Keratinocyte (primary cell): ENCODE data around the gene NFATC4. TPM values are rescaled to one million over a fixed set of nuclear protein-coding genes. Genes with fewer than 3 reads are reported as not detected.

Source experiments
- DNase-seq: peaks from one replicate; pipeline ENCODE4 v3.0.0-alpha.2; 2011; ENCODE audit warnings: low read depth, missing footprints, low spot score
- FAIRE-seq: peaks from 2 replicates; lab custom pipeline; 2011; peaks lifted over from hg19 to GRCh38; lab: Jason Lieb, UNC
- H2AFZ ChIP-seq: 2 replicates; pipeline ENCODE4 v1.6.0; 2012; ENCODE audit warnings: low read length, control low read depth, inconsistent platforms; ENCODE audit not compliant: control insufficient read depth
- H3K27ac ChIP-seq: 2 replicates; pipeline ENCODE4 v1.5.1; 2011; ENCODE audit warnings: low read length; ENCODE audit not compliant: control insufficient read depth, insufficient read depth
- H3K27me3 ChIP-seq: 3 replicates; pipeline ENCODE4 v1.6.0; 2011; ENCODE audit warnings: low read length; ENCODE audit not compliant: control insufficient read depth, insufficient read depth; ENCODE audit errors: extremely low read depth
- H3K36me3 ChIP-seq, 2 experiments: 2 replicates in 1 of 2; 3 replicates in 1 of 2; pipeline ENCODE4 v1.5.1; 2011; ENCODE audit warnings: low read length in 2 of 2, mild to moderate bottlenecking in 1 of 2; ENCODE audit not compliant: control insufficient read depth in 2 of 2, insufficient read depth in 2 of 2; ENCODE audit errors: extremely low read depth in 1 of 2
- H3K4me1 ChIP-seq: 3 replicates; pipeline ENCODE4 v1.5.1; 2011; ENCODE audit warnings: low read length; ENCODE audit not compliant: control insufficient read depth, insufficient read depth; ENCODE audit errors: extremely low read depth
- H3K4me2 ChIP-seq: 3 replicates; pipeline ENCODE4 v1.6.0; 2011; ENCODE audit warnings: low read depth, low read length; ENCODE audit not compliant: control insufficient read depth, insufficient read depth; ENCODE audit errors: extremely low read depth
- H3K4me3 ChIP-seq, 3 experiments: fragments of 200-600 bp in 1 of 3; sonication (generic) in 1 of 3; 2 replicates in 2 of 3; 3 replicates in 1 of 3; pipeline ENCODE4 v1.5.1; 2011 to 2016; ENCODE audit warnings: low read length in 3 of 3, mild to moderate bottlenecking in 3 of 3, control low read depth in 2 of 3, inconsistent platforms in 1 of 3, low read depth in 1 of 3, mixed read lengths in 1 of 3, mixed run types in 1 of 3, moderate library complexity in 1 of 3; ENCODE audit not compliant: control insufficient read depth in 2 of 3, insufficient read depth in 2 of 3; ENCODE audit errors: extremely low read depth in 1 of 3
- H3K79me2 ChIP-seq: 2 replicates; pipeline ENCODE4 v1.6.0; 2012; ENCODE audit warnings: low read length; ENCODE audit not compliant: control insufficient read depth, insufficient read depth
- H3K9ac ChIP-seq: 3 replicates; pipeline ENCODE4 v1.6.0; 2011; ENCODE audit warnings: low read length; ENCODE audit not compliant: control insufficient read depth, insufficient read depth; ENCODE audit errors: extremely low read depth
- H3K9me1 ChIP-seq: 3 replicates; pipeline ENCODE4 v1.6.0; 2011; ENCODE audit warnings: low read length; ENCODE audit not compliant: control insufficient read depth, insufficient read depth; ENCODE audit errors: extremely low read depth
- H3K9me3 ChIP-seq: 2 replicates; pipeline ENCODE4 v1.5.1; 2012; ENCODE audit warnings: low read depth, low read length; ENCODE audit not compliant: control insufficient read depth
- H4K20me1 ChIP-seq: 3 replicates; pipeline ENCODE4 v1.6.0; 2011; ENCODE audit warnings: low read length; ENCODE audit not compliant: control insufficient read depth, insufficient read depth; ENCODE audit errors: extremely low read depth
- EZH2 ChIP-seq: IDR thresholded peaks from one replicate; pipeline ENCODE4 v1.6.1; 2012; ENCODE audit warnings: inconsistent platforms, mild to moderate bottlenecking, low read length, moderate library complexity
- dilution Hi-C: fragments of 300-500 bp; cut with MboI; formaldehyde crosslinking; loops from one replicate; pipeline ENCODE4 v1.7.0; 2020; ENCODE audit warnings: low sequenced_read_pairs; ENCODE audit not compliant: extremely low pct_ligation_motif_present
- polyA plus RNA-seq, 5 experiments: library from polyadenylated mRNA; depleted of rRNA in 3 of 5; stranded (reverse) in 3 of 5; stranded (forward) in 1 of 5; unstranded in 1 of 5; fragments of >200 nt; gene quantifications; 1 replicate in 1 of 5; 2 replicates in 3 of 5; 3 replicates in 1 of 5; pipeline versions ENCODE4 v1.2.1 to v1.2.3, GENCODE V29; 2011 to 2012; ENCODE audit warnings: missing spikeins in 2 of 5, low read depth in 1 of 5, low replicate concordance in 1 of 5
- TF ChIP-seq, protein P1 (sequence below), 3 experiments: IDR thresholded peaks in 1 of 3; conservative IDR thresholded peaks in 1 of 3; optimal IDR thresholded peaks in 1 of 3; 2 replicates in 2 of 3; 3 replicates in 1 of 3; pipeline versions ENCODE3 to v1.5.1; 2011; ENCODE audit warnings: low read length in 3 of 3, mild to moderate bottlenecking in 3 of 3, moderate library complexity in 2 of 3, control low read depth in 1 of 3, inconsistent platforms in 1 of 3; ENCODE audit not compliant: insufficient read depth in 2 of 3; ENCODE audit errors: extremely low read depth in 1 of 3

The NFATC4 gene
- polyA plus RNA-seq, 1 donor (not counting 4 experiments of a cell fraction or from before 2014, with no cell fraction given), result 0.92 TPM

DNA sequence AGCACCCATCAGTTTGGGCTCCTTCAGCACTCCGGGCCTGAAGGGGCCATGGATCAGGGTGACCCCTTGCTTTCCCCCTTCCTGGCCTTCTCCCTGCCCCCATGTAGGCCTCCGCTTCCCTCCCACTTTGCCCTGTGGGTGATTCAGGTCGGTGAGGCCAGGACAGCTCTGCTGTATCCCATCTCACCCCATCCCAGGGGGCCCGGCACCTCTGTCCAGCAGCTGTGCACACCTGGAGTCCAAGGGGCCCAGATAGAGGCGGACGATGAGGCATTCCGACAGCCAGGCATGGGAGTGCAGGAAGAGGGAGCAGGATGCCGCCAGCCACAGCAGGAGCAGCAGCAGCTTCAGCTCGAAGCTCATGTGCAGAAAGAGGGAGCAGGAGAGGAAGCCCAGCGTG is 45.3 kb upstream of the NFATC4 start:
- DNase-seq (no peak), FAIRE-seq (no peak)
- H2AFZ ChIP-seq, result no peak overlapping the region
- no peaks in the 10 kb centered on the region for H3K9me3 ChIP-seq
- peaks cover 3% of the 10 kb centered on the region for H3K27me3 ChIP-seq
- H3K9ac ChIP-seq, result no peak overlapping the region
- no peak overlapping the region for H3K4me2 ChIP-seq
- dilution Hi-C loops, result no loop called here
- H3K27ac ChIP-seq, result no peak overlapping the region
- H4K20me1 ChIP-seq, result no peaks in the 10 kb centered on the region
- H3K4me1 ChIP-seq, result peaks cover under 1% of the 10 kb centered on the region
- no peaks in the 10 kb centered on the region for H3K79me2 ChIP-seq
- no peak for TF ChIP-seq EZH2
- TF ChIP-seq, protein P1, sequence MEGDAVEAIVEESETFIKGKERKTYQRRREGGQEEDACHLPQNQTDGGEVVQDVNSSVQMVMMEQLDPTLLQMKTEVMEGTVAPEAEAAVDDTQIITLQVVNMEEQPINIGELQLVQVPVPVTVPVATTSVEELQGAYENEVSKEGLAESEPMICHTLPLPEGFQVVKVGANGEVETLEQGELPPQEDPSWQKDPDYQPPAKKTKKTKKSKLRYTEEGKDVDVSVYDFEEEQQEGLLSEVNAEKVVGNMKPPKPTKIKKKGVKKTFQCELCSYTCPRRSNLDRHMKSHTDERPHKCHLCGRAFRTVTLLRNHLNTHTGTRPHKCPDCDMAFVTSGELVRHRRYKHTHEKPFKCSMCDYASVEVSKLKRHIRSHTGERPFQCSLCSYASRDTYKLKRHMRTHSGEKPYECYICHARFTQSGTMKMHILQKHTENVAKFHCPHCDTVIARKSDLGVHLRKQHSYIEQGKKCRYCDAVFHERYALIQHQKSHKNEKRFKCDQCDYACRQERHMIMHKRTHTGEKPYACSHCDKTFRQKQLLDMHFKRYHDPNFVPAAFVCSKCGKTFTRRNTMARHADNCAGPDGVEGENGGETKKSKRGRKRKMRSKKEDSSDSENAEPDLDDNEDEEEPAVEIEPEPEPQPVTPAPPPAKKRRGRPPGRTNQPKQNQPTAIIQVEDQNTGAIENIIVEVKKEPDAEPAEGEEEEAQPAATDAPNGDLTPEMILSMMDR (optimal IDR thresholded peaks at IDR 0.05 in 1 of 3, IDR thresholded peaks at IDR 0.05 in 1 of 3, conservative IDR thresholded peaks at IDR 0.05 in 1 of 3; ENCODE audit: extremely low read depth in 1 of 3, insufficient read depth in 2 of 3, low read length in 3 of 3), result no peak
- H3K36me3 ChIP-seq, result no peaks in the 10 kb centered on the region
- no peak overlapping the region for H3K4me3 ChIP-seq
- no peaks in the 10 kb centered on the region for H3K9me1 ChIP-seq

DNA sequence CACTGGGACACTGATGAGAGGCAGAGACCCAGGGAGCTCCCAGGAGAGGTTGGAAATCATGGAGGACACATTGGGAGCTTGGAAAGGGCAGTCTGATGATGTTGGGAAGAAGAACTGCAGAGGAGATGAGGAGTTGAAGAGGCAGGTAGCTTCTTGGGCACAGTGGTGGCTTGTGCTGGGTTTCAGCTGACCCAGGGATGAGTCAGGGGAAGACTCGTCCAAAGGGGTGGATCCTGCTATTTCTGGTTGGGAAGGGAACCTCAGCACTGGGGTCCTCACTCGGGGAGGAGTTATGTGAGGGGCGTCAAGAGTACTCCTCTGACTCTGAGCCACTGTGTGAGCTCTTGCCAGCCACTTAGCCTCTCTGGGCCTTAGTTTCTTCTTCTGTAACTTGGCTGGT is 44.6 kb upstream of the NFATC4 start:
- no peaks in the 10 kb centered on the region for H3K36me3 ChIP-seq
- H3K9ac ChIP-seq, result no peak overlapping the region
- H4K20me1 ChIP-seq, result no peaks in the 10 kb centered on the region
- H3K9me3 ChIP-seq, result no peaks in the 10 kb centered on the region
- dilution Hi-C loops, result no loop called here
- H3K4me3 ChIP-seq, result no peak overlapping the region
- no peaks in the 10 kb centered on the region for H3K4me1 ChIP-seq
- TF ChIP-seq, protein P1 (optimal IDR thresholded peaks at IDR 0.05 in 1 of 3, IDR thresholded peaks at IDR 0.05 in 1 of 3, conservative IDR thresholded peaks at IDR 0.05 in 1 of 3; ENCODE audit: extremely low read depth in 1 of 3, insufficient read depth in 2 of 3, low read length in 3 of 3), result no peak
- no peak for TF ChIP-seq EZH2
- no peak overlapping the region for H3K4me2 ChIP-seq
- no peaks in the 10 kb centered on the region for H3K9me1 ChIP-seq
- peaks cover 3% of the 10 kb centered on the region for H3K27me3 ChIP-seq
- DNase-seq (no peak), FAIRE-seq (no peak)
- no peak overlapping the region for H2AFZ ChIP-seq
- no peaks in the 10 kb centered on the region for H3K79me2 ChIP-seq
- H3K27ac ChIP-seq, result no peak overlapping the region
